Fibroblast of lung (primary cell): ENCODE results near the gene CLCNKB.

ENCODE experiments used
- CTCF ChIP-seq, 2 donors: IDR thresholded peaks in 1 of 2; conservative IDR thresholded peaks in 1 of 2; 1 replicate in 1 of 2; 2 replicates in 1 of 2; pipeline ENCODE4 v1.5.1; 2011 to 2012; ENCODE audit warnings: low read length in 2 of 2, control low read depth in 1 of 2, inconsistent platforms in 1 of 2, low read depth in 1 of 2, mild to moderate bottlenecking in 1 of 2
- EZH2 ChIP-seq: IDR thresholded peaks from 2 replicates; pipeline ENCODE4 v1.5.1; 2012; ENCODE audit warnings: low read length, control low read depth, mild to moderate bottlenecking; ENCODE audit errors: missing control alignments

GRCh38 chr1:16063226-16063829 is 19.7 kb downstream of the CLCNKB start:
- TF ChIP-seq CTCF (conservative IDR thresholded peaks at IDR 0.05 in 1 of 2, IDR thresholded peaks at IDR 0.05 in 1 of 2; ENCODE audit: low read depth in 1 of 2, low read length in 2 of 2): no peak
- TF ChIP-seq EZH2: no peak
